ENCODE results near the gene CCDC188. TPM values are rescaled to one million over a fixed set of nuclear protein-coding genes. Genes with fewer than 3 reads are reported as not detected.

The CCDC188 gene
- total and polyA plus RNA-seq, 2 of the 13 experiments (the other 11 are each of a cell fraction or from before 2014, with no cell fraction given): not detected

DNA sequence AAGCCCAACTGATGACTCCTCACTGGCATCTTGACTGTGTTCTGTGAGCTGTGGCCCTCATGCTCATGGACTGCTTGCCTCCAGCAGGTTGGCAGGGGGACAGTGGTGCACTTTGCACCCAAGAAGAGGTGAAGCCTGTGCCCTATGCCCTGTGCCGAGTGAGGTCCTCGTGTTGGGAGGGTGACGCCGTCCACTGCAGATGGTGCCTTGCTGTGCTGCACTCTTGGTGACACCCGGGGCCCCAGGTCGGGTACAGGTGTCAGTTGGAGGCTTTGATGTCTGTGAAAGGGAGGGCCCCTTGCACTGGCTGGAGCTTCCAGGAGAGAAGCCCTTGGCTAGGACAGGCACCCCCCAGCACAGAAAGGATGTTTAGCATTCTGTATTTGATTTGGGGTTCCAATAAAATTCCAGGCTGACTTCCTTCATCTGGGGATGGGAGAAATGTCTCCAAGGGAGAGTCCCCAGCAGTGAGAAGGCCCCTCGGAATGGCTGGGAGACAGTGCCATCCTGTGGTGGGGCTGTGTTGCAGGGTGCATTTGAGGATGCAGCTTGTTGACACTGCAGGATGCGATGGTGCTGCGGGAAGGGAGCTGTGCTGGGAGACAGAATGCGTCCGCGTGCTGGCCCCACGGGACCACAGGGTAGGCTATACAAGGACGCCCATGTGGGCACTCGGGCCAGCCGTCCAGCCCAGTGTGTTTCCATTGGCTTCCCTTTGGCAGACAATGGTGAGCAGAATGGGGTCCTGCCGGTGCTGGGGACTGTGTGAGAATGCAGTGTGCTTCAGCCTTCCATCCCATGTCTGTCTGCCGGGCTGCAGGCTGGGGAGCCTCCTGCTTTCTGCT is 21.7 kb downstream of the CCDC188 start (continued):
- TF ChIP-seq ZBED4 (CRISPR knock-in tag; IDR thresholded peaks at IDR 0.05; ENCODE audit: borderline replicate concordance): no peak
- TF ChIP-seq PAWR (CRISPR knock-in tag; IDR thresholded peaks at IDR 0.05; ENCODE audit: borderline replicate concordance): no peak
- TF ChIP-seq FOXM1 (CRISPR knock-in tag; IDR thresholded peaks at IDR 0.05): no peak
- no peak for TF ChIP-seq SP5 (CRISPR knock-in tag; IDR thresholded peaks at IDR 0.05; ENCODE audit: borderline replicate concordance, low read depth)
- TF ChIP-seq ZNF180 (CRISPR knock-in tag; IDR thresholded peaks at IDR 0.05; ENCODE audit: borderline replicate concordance, low read depth): no peak
- no peak for TF ChIP-seq ZNF224 (CRISPR knock-in tag; IDR thresholded peaks at IDR 0.05)
- TF ChIP-seq SNRNP70 (IDR thresholded peaks at IDR 0.05; ENCODE audit: low read depth, low read length): no peak
- peak; percentile 40; the same call in 1 of the 2 replicates for TF ChIP-seq NRL (CRISPR knock-in tag; IDR thresholded peaks at IDR 0.05; ENCODE audit: borderline replicate concordance)
- no peak for TF ChIP-seq ZNF615 (CRISPR knock-in tag; IDR thresholded peaks at IDR 0.05; ENCODE audit: borderline replicate concordance)
